Embryonic facial prominence (tissue), 1 donor: Measurements from ENCODE around the gene RILPL2.
"Not testable (repeated sequence)": the region's sequence is repeated elsewhere in the genome, so short reads cannot be mapped to it uniquely, and the experiment has no call there.

ENCODE experiments used
- DNase-seq: peaks from one replicate; pipeline ENCODE4 v3.0.0-alpha.2; 2016; ENCODE audit errors: extremely low spot score

Gene RILPL2

GRCh38 chr12:123449856-123450255 is 13.4 kb upstream of the RILPL2 start:
- no peak for DNase-seq

GRCh38 chr12:123449249-123449733 is 12.8 kb upstream of the RILPL2 start:
- DNase-seq = no peak

- DNase-seq = no peak
Observed at GRCh38 chr12:123446333-123446713, 9.8 kb upstream of the RILPL2 start.

GRCh38 chr12:123445388-123446332 is 9.2 kb upstream of the RILPL2 start:
- no peak for DNase-seq

DNA sequence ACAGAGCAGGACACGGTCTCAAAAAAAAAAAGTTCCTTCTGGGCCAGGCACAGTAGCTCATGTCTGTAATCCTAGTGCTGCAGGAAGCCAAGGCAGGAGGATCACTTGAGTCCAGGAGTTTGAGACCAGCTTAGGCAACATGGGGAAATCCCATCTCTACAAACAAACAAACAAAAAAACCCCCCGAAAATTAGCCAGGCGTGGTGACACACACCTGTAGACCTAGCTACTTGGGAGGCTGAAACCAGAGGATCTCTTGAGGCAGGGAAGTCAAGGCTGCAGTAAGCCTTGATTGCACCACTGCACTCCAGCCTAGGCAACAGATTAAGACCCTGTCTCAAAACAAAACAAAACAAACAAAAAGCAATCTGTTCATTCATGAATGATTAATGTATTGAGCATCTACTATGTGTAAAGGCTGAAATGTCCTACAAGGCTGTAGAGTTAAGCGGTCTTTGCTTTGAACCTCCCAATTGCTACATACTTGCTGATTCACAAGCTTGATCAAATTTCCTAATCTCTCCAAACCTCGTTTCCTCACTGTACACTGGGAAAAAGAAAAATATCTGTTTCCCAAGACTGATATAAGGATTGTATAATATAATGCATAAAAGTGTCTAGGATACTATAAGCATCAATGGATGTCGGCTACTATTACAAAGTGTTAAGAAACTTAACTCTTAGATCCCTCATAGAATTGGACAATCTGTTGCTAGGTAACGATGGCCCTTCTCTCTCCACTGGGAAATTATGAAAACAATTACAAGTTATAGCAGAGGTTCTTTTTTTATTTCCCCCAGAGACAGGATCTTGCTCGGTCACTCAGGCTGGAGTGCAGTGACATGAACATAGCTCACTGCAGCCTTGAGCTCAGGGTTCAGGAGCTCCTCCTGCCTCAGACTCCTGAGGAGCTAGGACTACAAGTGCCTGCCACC is 7.9 kb upstream of the RILPL2 start:
- DNase-seq = no peak

DNA sequence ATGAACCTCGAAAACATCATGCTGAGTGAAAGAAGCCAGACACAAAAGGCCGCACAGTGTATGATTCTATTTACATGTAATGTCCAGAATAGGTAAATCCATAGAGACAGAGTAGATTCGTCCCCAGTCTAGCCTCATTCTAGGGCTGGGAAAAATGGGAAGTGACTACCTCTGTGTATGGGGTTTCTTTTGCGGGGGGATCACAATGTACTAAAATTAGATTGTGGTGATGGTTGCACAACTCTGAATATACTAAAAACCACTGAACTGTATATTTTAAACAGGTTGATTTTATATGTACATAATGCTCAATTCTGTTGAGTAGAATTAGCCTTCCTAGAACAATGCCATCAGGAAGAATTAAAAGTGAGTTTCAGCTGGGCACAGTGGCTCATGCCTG is 6.3 kb upstream of the RILPL2 start:
- no peak for DNase-seq

GRCh38 chr12:123441523-123442164 is 5.2 kb upstream of the RILPL2 start:
- no peak for DNase-seq

DNA sequence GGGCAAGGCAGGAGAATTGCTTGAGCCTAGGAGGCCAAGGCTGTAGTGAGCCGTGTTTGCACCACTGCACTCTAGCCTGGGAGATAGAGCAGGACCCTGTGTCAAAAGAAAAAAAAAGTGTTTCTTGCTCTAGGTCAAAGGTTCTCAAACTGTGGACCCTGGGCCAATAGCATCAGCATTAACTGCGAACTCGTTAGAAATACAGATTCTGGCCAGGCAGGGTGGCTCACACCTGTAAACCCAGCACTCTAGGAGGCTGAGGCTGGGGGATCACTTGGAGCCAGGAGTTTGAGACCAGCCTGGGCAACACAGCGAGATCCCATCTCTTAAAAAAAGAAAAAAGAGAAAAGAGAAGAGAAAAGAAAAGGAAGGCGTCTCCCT is 858 bp downstream of the RILPL2 start:
- DNase-seq = no peak

- DNase-seq = no peak
Observed at GRCh38 chr12:123433615-123434014, 2.9 kb downstream of the RILPL2 start.

DNA sequence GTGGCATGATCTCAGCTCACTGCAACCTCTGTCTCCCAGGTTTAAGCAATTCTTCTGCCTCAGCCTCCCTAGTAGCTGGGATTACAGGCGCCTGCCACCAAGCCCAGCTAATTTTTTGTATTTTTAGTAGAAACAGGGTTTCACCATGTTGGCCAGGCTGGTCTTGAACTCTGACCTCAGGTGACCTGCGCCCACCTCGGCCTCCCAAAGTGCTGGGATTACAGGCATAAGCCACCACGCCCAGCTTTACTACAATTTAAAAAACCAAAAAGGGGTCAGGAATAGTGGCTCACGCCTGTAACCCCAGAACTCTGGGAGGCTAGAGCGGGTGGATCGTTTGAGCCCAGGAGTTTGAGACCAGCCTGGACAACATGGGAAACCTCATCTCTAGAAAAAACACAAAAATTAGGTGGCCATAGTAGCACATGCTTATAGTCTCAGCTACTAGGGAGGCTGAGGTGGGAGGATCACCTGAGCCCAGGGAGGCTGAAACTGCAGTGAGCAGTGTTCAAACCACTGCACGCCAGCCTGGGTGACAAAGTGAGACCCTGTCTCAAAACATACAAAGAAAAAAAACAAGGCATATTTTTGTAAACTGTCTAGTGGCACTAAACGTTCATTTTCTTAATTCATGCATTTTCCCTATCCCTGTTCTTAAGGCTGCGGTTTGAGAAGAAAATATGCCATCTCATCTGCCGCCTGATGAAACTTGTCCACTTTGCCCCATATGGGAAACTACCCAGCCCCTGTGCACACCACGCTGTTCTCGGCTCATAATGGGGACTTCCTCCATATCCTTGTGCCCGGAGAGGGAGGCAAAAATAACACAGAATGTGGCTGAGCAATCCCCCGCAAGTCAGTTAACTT is 4.3 kb downstream of the RILPL2 start:
- not testable (repeated sequence) for DNase-seq

- not testable (repeated sequence) for DNase-seq
Observed at GRCh38 chr12:123429101-123429500, 7.4 kb downstream of the RILPL2 start.

DNA sequence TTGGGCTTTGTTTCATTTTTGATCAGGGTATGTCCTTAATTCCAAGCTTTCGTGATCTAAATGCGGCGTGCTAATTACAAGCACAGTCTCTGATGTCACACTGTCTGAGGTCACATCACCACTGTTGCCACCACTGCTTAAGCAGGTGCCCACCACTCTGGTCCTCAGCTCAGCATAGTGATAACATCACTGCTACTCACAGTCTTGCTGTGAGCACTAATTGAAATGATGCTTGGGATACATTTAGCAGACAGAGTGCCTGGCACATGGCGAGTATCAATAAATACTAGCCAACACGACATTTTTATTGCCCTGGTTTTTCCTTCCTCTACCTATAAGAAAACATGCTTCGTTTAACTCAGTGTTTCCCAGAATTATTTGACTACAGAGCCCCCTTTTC is 7.9 kb downstream of the RILPL2 start:
- DNase-seq = no peak

- no peak for DNase-seq
Observed at GRCh38 chr12:123427036-123427769, 9.3 kb downstream of the RILPL2 start.

DNA sequence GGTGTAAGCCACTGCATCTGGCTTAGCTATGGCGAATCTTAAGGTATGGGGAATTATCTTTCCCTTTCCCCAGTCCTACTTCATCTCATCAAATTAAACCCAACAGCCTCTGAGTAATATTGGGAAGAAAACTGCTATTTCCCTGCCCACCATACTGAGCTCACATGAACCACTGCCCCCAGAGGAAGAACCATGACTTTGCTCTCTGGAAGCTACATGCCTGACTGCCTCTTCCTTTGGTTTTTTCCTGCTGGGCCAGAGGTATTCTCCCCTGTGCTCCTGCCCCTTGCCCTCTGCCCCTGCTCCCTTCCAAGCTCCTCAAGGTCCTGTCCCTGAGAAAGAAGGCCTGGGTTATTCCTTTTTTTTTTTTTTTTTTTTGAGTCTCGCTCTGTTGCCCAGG is 15.2 kb downstream of the RILPL2 start:
- DNase-seq = no peak

DNA sequence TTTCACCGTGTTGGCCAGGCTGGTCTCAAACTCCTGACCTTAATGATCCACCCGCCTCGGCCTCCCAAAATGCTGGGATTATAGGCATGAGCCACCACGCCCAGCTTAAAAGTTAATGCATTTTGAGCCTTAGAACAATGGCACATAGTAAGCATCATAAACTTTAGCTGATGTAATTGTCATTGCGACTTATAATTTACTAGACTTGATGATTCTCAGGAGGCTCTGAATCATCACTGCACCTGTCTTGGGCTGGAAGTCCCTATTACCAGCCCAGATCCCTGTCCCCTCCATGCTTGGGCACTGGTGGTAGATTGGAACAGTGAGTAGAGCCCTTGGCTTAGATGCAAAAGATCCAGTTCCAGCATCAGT is 26.5 kb downstream of the RILPL2 start:
- no peak for DNase-seq

- not testable (repeated sequence) for DNase-seq
Observed at GRCh38 chr12:123409284-123410040, 27.0 kb downstream of the RILPL2 start.

DNA sequence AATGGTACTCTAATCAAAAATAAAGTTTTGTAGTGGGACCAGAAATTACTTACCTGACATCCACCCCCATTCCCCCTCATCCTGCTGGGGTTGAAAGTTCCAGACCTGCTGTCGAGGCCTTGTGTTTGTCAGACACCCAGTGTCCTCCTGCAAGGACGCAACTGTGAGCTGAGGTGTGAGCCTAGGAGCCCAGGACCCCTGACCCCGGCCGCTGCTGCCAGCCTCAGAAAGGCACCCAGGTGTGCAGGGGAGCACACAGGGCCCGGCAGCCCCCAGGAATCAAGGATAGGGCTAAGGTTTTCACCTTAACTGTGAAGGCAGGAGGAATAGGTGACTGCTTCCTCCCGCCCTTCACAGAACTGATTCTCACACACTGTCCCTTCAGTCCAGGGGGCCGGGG is 27.9 kb downstream of the RILPL2 start:
- DNase-seq = not testable (repeated sequence)

DNA sequence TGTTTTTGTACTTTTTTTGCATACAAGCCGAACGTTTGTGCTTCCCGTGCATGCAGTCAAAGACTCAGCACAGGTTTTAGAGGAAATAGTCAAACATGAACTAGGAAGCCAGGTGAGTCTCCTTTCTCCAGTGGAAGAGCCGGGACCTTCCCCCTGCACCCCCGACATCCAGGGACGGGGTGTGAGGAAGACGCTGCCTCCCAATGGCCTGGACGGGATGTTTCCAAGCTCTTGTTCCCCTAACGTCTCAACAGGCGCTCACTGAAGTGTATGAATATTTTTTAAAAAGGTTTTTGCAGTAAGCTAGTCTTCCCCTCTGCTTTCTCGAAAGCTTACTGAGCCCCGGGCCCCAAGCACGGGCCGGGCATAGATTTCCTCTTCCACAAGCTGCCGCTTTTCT is 28.6 kb downstream of the RILPL2 start:
- not testable (repeated sequence) for DNase-seq

DNA sequence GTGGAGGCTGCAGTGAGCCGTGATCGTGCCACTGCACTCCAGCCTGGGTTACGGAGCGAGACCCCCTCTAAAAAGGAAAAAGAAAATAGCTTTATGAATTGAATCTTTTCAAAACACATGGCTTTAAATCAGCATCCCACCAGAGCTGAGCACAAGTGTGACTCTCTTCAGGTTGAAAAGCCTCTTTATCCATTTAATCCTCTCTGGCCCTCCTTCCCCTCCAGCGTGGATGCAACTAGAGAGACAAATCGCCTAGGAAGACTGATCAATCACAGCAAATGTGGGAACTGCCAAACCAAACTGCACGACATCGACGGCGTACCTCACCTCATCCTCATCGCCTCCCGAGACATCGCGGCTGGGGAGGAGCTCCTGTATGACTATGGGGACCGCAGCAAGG is 29.2 kb downstream of the RILPL2 start:
- not testable (repeated sequence) for DNase-seq

DNA sequence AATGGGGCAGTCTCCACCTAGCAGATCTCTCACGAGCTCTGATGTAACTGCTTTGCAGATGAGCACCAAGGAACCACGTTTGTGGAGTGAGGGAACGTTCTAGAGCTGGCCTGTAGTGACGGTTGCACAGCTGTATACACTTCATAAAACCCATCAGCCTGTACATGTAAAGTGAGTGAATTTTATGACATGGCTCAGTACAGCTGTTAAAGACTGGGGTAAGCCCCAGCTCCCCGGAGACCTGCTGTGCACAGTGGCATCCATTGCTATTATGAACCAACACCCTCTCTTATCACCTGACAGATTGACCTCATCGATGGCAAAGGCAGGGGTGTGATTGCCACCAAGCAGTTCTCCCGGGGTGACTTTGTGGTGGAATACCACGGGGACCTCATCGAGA is 31.9 kb downstream of the RILPL2 start:
- no peak for DNase-seq
